Colon (tissue), 2 donors: ENCODE measurements around the gene TENM4.
"Not testable (repeated sequence)": the region's sequence is repeated elsewhere in the genome, so short reads cannot be mapped to it uniquely, and the experiment has no call there.

Experiments used
- FAIRE-seq: peaks from 2 replicates; lab custom pipeline; 2012; peaks lifted over from hg19 to GRCh38; lab: Jason Lieb, UNC
- donor health status: control.
- donor health status: control.

TENM4 gene

GRCh38 chr11:78654071-78654470, 786.8 kb downstream of the TENM4 start:
- no peak for FAIRE-seq

GRCh38 chr11:78653294-78653909, 787.4 kb downstream of the TENM4 start:
- no peak for FAIRE-seq

GRCh38 chr11:78652843-78653239, 788.0 kb downstream of the TENM4 start:
- FAIRE-seq: no peak

- FAIRE-seq: no peak
Measured at GRCh38 chr11:78651923-78652842, 788.6 kb downstream of the TENM4 start.

GRCh38 chr11:78651136-78651775, 789.6 kb downstream of the TENM4 start:
- no peak for FAIRE-seq

- no peak for FAIRE-seq
Measured at GRCh38 chr11:78649361-78650215, 791.2 kb downstream of the TENM4 start.

- FAIRE-seq: no peak
Measured at GRCh38 chr11:78647986-78648875, 792.6 kb downstream of the TENM4 start.

- FAIRE-seq: no peak
Measured at GRCh38 chr11:78647266-78647915, 793.4 kb downstream of the TENM4 start.

- FAIRE-seq: no peak
Measured at GRCh38 chr11:78646564-78647185, 794.2 kb downstream of the TENM4 start.

GRCh38 chr11:78645226-78646202, 795.3 kb downstream of the TENM4 start:
- FAIRE-seq: no peak

GRCh38 chr11:78643676-78644056, 797.2 kb downstream of the TENM4 start:
- no peak for FAIRE-seq

GRCh38 chr11:78642979-78643675, 797.7 kb downstream of the TENM4 start:
- FAIRE-seq: no peak

- FAIRE-seq: no peak
Measured at GRCh38 chr11:78641541-78641940, 799.3 kb downstream of the TENM4 start.

- no peak for FAIRE-seq
Measured at GRCh38 chr11:78638704-78639380, 802.0 kb downstream of the TENM4 start.

GRCh38 chr11:78637527-78637926, 803.3 kb downstream of the TENM4 start:
- not testable (repeated sequence) for FAIRE-seq

- FAIRE-seq: no peak
Measured at GRCh38 chr11:78635814-78636506, 804.9 kb downstream of the TENM4 start.
